HepG2 (cell line): Measurements from ENCODE around the gene MYL11. TPM values are rescaled to one million over a fixed set of nuclear protein-coding genes. Genes with fewer than 3 reads are reported as not detected.

ENCODE experiments used
- ETV5 ChIP-seq: IDR thresholded peaks from 2 replicates; pipeline ENCODE4 v1.6.1; 2018; ENCODE audit warnings: missing biosample characterization, missing genetic modification reagents, inconsistent platforms, borderline replicate concordance
- SIX1 ChIP-seq: sonication (generic); formaldehyde crosslinking; IDR thresholded peaks from 2 replicates; pipeline ENCODE4 v1.4.0; 2020; ENCODE audit warnings: missing genetic modification reagents, borderline replicate concordance
- SRSF1 ChIP-seq: fragments of 200-400 bp; formaldehyde crosslinking; optimal IDR thresholded peaks from 2 replicates; pipeline ENCODE3; 2017; ENCODE audit warnings: mild to moderate bottlenecking, low read depth, low read length, moderate library complexity
- ZBED4 ChIP-seq: sonication (generic); formaldehyde crosslinking; IDR thresholded peaks from 2 replicates; pipeline ENCODE4 v1.4.0; 2020; ENCODE audit warnings: missing genetic modification reagents, borderline replicate concordance
- ZBTB4 ChIP-seq: sonication (generic); formaldehyde crosslinking; IDR thresholded peaks from 2 replicates; pipeline ENCODE4 v1.4.0; 2020; ENCODE audit warnings: missing genetic modification reagents, mild to moderate bottlenecking, borderline replicate concordance
- ZNF274 ChIP-seq: sonication (generic); formaldehyde crosslinking; IDR thresholded peaks from 2 replicates; pipeline ENCODE4 v1.5.1; 2020; ENCODE audit warnings: mild to moderate bottlenecking, missing genetic modification reagents
- ZNF292 ChIP-seq: sonication (generic); formaldehyde crosslinking; IDR thresholded peaks from 2 replicates; pipeline ENCODE4 v1.8.1; 2022; ENCODE audit warnings: mild to moderate bottlenecking, low read depth, missing genetic modification reagents, borderline replicate concordance
- ZNF367 ChIP-seq: sonication (generic); formaldehyde crosslinking; IDR thresholded peaks from 2 replicates; pipeline ENCODE4 v1.4.0; 2020; ENCODE audit warnings: missing genetic modification reagents, borderline replicate concordance
- ZNF574 ChIP-seq: sonication (generic); formaldehyde crosslinking; IDR thresholded peaks from 2 replicates; pipeline ENCODE4 v1.4.0; 2020; ENCODE audit warnings: missing genetic modification reagents
- ZNF598 ChIP-seq: sonication (generic); formaldehyde crosslinking; IDR thresholded peaks from 2 replicates; pipeline ENCODE4 v1.5.1; 2020; ENCODE audit warnings: mild to moderate bottlenecking, missing genetic modification reagents, borderline replicate concordance
- ZNF687 ChIP-seq: sonication (generic); formaldehyde crosslinking; IDR thresholded peaks from 2 replicates; pipeline ENCODE4 v1.5.1; 2020; ENCODE audit warnings: mild to moderate bottlenecking, missing genetic modification reagents, moderate library complexity
- polyA plus RNA-seq, 8 experiments: library from polyadenylated mRNA; depleted of rRNA in 3 of 8; stranded (reverse) in 7 of 8; unstranded in 1 of 8; fragments of >200 nt; fragmentation: Illumina TruSeq in 4 of 8; extraction: Trizol in 4 of 8; gene quantifications; 2 replicates each; pipeline versions ENCODE4 v1.2.1 to v1.2.3, GENCODE V29; 2011 to 2016; ENCODE audit warnings: low read depth in 4 of 8, missing spikeins in 1 of 8, mixed read lengths in 1 of 8; ENCODE audit not compliant: insufficient read depth in 1 of 8
- total RNA-seq, 5 experiments: library from RNA; depleted of rRNA; stranded (reverse); fragments of >200 nt; fragmentation: Illumina TruSeq; extraction: Trizol; gene quantifications; 2 replicates each; pipeline ENCODE4 v1.2.3, GENCODE V29; 2016; ENCODE audit warnings: low read depth in 1 of 5

Gene MYL11
- total and polyA plus RNA-seq, 2 of the 13 experiments (the other 11 are each of a cell fraction or from before 2014, with no cell fraction given), result not detected

- TF ChIP-seq ZBTB4 (CRISPR knock-in tag) (0 out of 2 replicates have a peak, but pooled peaks have one; percentile 43), ZNF598 (CRISPR knock-in tag) (peak; percentile 54; the same call in 1 of the 2 replicates), ZNF367 (CRISPR knock-in tag) (no peak), ETV5 (CRISPR knock-in tag) (peak; percentile 80), ZBED4 (CRISPR knock-in tag) (no peak), SIX1 (CRISPR knock-in tag) (no peak), ZNF292 (CRISPR knock-in tag) (no peak), SRSF1 (no peak), ZNF274 (CRISPR knock-in tag) (no peak), ZNF687 (CRISPR knock-in tag) (peak; percentile 81), ZNF574 (CRISPR knock-in tag) (peak; percentile 86; the same call in 1 of the 2 replicates)
Observed at GRCh38 chr16:30381291-30382041, 6.9 kb downstream of the MYL11 start (continued).
